Prostate gland (tissue), 2 donors: ENCODE measurements around the gene DDI2. TPM values are rescaled to one million over a fixed set of nuclear protein-coding genes. Genes with fewer than 3 reads are reported as not detected.

ENCODE experiments used
- DNase-seq: peaks from one replicate; pipeline ENCODE4 v3.0.0-alpha.2; 2019; ENCODE audit warnings: low spot score
- H3K27ac ChIP-seq, 2 donors: fragments of 200-600 bp; sonication (generic); 2 replicates each; pipeline ENCODE4 v1.5.1; 2017 to 2019
- H3K27me3 ChIP-seq: fragments of 200-600 bp; sonication (generic); replicated peaks from 2 replicates; pipeline ENCODE4 v1.5.1; 2019; ENCODE audit not compliant: insufficient read depth
- H3K36me3 ChIP-seq, 2 donors: fragments of 200-600 bp; sonication (generic); 1 replicate in 1 of 2; 2 replicates in 1 of 2; pipeline versions ENCODE4 v1.5.1 to v1.8.1; 2017 to 2019
- H3K4me1 ChIP-seq: fragments of 200-600 bp; sonication (generic); replicated peaks from 2 replicates; pipeline ENCODE4 v1.5.1; 2019
- H3K4me3 ChIP-seq, 2 donors: fragments of 200-600 bp; sonication (generic); 2 replicates each; pipeline ENCODE4 v1.5.1; 2017 to 2019
- H3K9me3 ChIP-seq: fragments of 200-600 bp; sonication (generic); 2 replicates; pipeline ENCODE4 v1.5.1; 2017
- POLR2A ChIP-seq: fragments of 450-650 bp; IDR thresholded peaks from one replicate; pipeline ENCODE4 v1.6.1; 2016; ENCODE audit warnings: antibody characterized with exemption, mild to moderate bottlenecking
- POLR2AphosphoS5 ChIP-seq: sonication (generic); formaldehyde crosslinking; IDR thresholded peaks from one replicate; pipeline ENCODE4 v1.6.1; 2017; ENCODE audit warnings: antibody characterized with exemption
- WGBS: methylation state at CpG from one replicate; pipeline ENCODE4 v1.1.5; 2018; 5-methylcytosine and 5-hydroxymethylcytosine counted together
- intact Hi-C: fragments of 100-400 bp; cut with DNase I; formaldehyde crosslinking; loops from one replicate; pipeline ENCODE4 v1.14.2; 2022
- total RNA-seq, 2 donors: library from RNA; depleted of rRNA; stranded (reverse); fragments of >200 nt; gene quantifications; one replicate each; pipeline ENCODE4 v1.1.0, GENCODE V29; 2016
- TF ChIP-seq, protein P1 (sequence below), 4 experiments: fragments of 200-600 bp in 2 of 4; fragments of 450-650 bp in 2 of 4; sonication (generic) in 2 of 4; IDR thresholded peaks; 1 replicate in 3 of 4; 2 replicates in 1 of 4; pipeline ENCODE4 v1.5.1; 2016 to 2019; ENCODE audit warnings: antibody characterized with exemption in 4 of 4, mild to moderate bottlenecking in 2 of 4, moderate library complexity in 2 of 4

Gene DDI2
- total RNA-seq, 2 donors from 2014 or later, result 47.5 to 58.4 TPM

DNA sequence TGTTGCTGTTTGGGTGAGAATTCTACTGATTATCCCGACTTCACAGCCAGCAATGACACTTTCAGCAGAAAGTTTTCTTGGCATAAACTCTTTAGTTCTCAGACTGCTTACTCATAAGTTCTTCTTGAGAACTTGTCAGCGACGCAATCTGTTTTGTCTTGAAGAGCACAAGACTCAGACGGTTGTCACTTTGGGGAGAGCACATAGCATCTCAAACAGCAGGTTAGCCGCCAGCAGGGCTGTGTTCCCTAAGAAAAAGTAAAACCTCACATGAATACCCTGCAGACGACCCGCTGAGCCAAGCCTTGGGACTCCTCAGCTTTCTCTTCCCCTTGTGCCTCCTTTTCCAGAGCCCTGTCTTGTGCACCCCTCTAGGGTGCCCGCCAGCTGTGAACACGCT is 43.8 kb upstream of the DDI2 start:
- no peak for DNase-seq
- no peaks in the 10 kb centered on the region for H3K9me3 ChIP-seq

DNA sequence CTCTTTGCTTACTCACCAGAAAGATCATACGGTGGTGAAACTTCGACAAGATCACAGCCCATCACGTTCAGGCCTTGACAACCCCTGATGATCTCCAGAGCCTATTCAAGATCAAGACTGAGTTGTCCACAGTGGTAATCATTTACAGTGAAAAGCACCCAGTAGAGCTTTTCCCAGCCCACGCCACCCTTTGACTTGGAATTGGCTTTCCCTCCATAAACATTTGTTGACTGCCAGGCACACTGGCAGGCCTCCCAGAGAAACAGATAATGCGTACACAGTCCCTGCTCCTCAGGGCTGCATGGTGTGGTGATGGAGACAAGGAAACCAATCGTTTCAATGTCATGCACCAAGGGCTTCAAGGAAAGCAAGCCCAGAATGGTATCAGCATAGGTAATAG is 42.5 kb upstream of the DDI2 start:
- DNase-seq, result no peak
- TF ChIP-seq POLR2A (no peak), POLR2AphosphoS5 (no peak)
- TF ChIP-seq, protein P1, sequence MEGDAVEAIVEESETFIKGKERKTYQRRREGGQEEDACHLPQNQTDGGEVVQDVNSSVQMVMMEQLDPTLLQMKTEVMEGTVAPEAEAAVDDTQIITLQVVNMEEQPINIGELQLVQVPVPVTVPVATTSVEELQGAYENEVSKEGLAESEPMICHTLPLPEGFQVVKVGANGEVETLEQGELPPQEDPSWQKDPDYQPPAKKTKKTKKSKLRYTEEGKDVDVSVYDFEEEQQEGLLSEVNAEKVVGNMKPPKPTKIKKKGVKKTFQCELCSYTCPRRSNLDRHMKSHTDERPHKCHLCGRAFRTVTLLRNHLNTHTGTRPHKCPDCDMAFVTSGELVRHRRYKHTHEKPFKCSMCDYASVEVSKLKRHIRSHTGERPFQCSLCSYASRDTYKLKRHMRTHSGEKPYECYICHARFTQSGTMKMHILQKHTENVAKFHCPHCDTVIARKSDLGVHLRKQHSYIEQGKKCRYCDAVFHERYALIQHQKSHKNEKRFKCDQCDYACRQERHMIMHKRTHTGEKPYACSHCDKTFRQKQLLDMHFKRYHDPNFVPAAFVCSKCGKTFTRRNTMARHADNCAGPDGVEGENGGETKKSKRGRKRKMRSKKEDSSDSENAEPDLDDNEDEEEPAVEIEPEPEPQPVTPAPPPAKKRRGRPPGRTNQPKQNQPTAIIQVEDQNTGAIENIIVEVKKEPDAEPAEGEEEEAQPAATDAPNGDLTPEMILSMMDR (IDR thresholded peaks at IDR 0.05), result no peak
- 71% methylated on average over 6 of the region's 6 CpGs for WGBS
- no peaks in the 10 kb centered on the region for H3K4me1 ChIP-seq
- H3K27me3 ChIP-seq, result no peaks in the 10 kb centered on the region
- no peak overlapping the region for H3K27ac ChIP-seq
- peaks cover 0 to 3% of the 10 kb centered on the region in 2 donors for H3K36me3 ChIP-seq
- intact Hi-C loops, result no loop called here
- no peaks in the 10 kb centered on the region for H3K9me3 ChIP-seq
- H3K4me3 ChIP-seq, result no peak overlapping the region

More for the DNA sequence above, 43.8 kb upstream of the DDI2 start:
- Histone ChIP-seq H3K27me3 (no peaks in the 10 kb centered on the region), H3K27ac (no peak overlapping the region), H3K4me3 (no peak overlapping the region), H3K36me3 (peaks cover 0 to 5% of the 10 kb centered on the region in 2 donors), H3K4me1 (no peaks in the 10 kb centered on the region)
- 85% methylated on average over 9 of the region's 9 CpGs for WGBS
- TF ChIP-seq POLR2A (no peak), POLR2AphosphoS5 (no peak)
- TF ChIP-seq, protein P1 (IDR thresholded peaks at IDR 0.05), result no peak
- intact Hi-C loops, result no loop called here

DNA sequence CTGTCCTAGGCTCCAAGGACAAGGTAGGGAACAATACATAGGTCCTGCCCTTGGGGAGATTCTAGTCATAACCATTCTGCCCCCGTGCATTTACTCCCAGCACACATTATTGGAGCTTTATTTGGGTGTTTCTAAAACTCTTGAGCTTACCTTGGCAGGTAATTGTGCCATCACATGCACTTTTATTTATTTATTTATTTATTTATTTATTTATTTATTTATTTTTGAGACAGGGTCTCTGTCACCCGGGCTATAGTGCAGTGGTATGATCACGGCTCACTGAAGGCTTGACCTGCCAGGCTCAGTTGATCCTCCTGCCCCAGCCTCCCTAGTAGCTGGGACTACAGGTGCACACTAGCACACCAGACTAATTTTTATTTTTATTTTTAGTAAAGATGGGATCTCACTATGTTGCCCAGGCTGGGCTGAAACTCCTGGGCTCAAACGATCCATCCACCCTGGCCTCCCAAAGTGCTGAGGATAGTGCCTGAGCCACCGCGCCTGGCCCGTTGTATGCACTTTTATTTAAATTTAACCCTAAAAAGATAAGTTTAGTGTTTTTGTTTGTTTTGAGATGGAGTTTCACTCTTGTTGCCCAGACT is 41.6 kb upstream of the DDI2 start:
- no peaks in the 10 kb centered on the region for H3K27me3 ChIP-seq
- DNase-seq, result no peak
- H3K9me3 ChIP-seq, result no peaks in the 10 kb centered on the region
- intact Hi-C loops, result no loop called here
- H3K27ac ChIP-seq, result no peak overlapping the region
- no peaks in the 10 kb centered on the region for H3K36me3 ChIP-seq
- no peak overlapping the region for H3K4me3 ChIP-seq
- H3K4me1 ChIP-seq, result no peaks in the 10 kb centered on the region
- TF ChIP-seq, protein P1 (IDR thresholded peaks at IDR 0.05), result no peak
- TF ChIP-seq POLR2AphosphoS5, result no peak
- TF ChIP-seq POLR2A, result no peak
- 96% methylated on average over 7 of the region's 7 CpGs for WGBS

DNA sequence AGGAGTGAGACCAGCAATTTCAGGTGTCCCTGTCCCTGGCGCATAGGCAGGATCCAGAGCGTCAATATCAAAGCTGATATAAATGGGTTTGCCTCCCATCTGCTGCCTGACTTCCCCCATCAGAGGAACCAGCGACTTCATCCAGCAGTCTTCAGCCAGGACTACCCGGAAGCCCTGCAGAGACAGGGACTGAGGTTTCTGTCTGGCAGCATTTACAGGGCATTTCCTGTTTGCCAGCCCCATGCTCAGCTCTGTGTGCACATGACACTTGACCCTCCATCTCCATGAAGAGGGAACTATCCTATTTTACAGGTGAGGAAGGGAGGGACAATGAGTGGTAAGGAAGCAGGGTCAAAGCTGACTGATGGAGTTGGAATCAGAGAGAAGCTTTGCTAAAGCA is 39.6 kb upstream of the DDI2 start:
- 69% methylated on average over 4 of the region's 4 CpGs for WGBS
- intact Hi-C loops, result no loop called here

More for the DNA sequence above, 39.6 kb upstream of the DDI2 start:
- no peaks in the 10 kb centered on the region for H3K27me3 ChIP-seq
- no peak for DNase-seq
- no peak overlapping the region for H3K27ac ChIP-seq
- TF ChIP-seq POLR2AphosphoS5 (no peak), POLR2A (no peak)
- TF ChIP-seq, protein P1 (IDR thresholded peaks at IDR 0.05), result no peak
- H3K36me3 ChIP-seq, result no peaks in the 10 kb centered on the region
- H3K4me1 ChIP-seq, result no peaks in the 10 kb centered on the region
- no peaks in the 10 kb centered on the region for H3K9me3 ChIP-seq
- no peak overlapping the region for H3K4me3 ChIP-seq
